ENCODE results near the gene BICRA.
A peak's percentile ranks its signal among the peaks of the same experiment; 100 is the strongest.

Gene BICRA

GRCh38 chr19:47720669-47721422 is 111.9 kb downstream of the BICRA start:
- DNase-seq (ENCODE audit: low read depth in 1 of 2, low spot score in 1 of 2), result no peak
- TF ChIP-seq REST (IDR thresholded peaks at IDR 0.05; ENCODE audit: insufficient replicate concordance, low read depth), result no peak
- TF ChIP-seq POLR2AphosphoS5 (IDR thresholded peaks at IDR 0.05; ENCODE audit: low read depth), result no peak
- TF ChIP-seq SPI1 (IDR thresholded peaks at IDR 0.05; ENCODE audit: borderline replicate concordance, low read depth), result no peak
- TF ChIP-seq GABPA (IDR thresholded peaks at IDR 0.05; ENCODE audit: low read depth), result no peak
- no peak for TF ChIP-seq CTCF (IDR thresholded peaks at IDR 0.05; ENCODE audit: insufficient read depth, low read length)
- Histone ChIP-seq H3K4me3 (replicated peaks; ENCODE audit: insufficient read depth, low read length) (no peak overlapping the region), H3K27me3 (ENCODE audit: insufficient read depth, poor library complexity, severe bottlenecking) (no peaks in the 10 kb centered on the region), H3K27ac (replicated peaks) (no peak overlapping the region)

- Histone ChIP-seq H3K27ac (replicated peaks) (peak overlapping the region; percentile 28; the same call in 1 of the 2 replicates), H3K4me3 (replicated peaks; ENCODE audit: insufficient read depth, low read length) (peak overlapping the region; percentile 11)
- TF ChIP-seq POLR2AphosphoS5 (IDR thresholded peaks at IDR 0.05; ENCODE audit: low read depth), result no peak
- TF ChIP-seq SPI1 (IDR thresholded peaks at IDR 0.05; ENCODE audit: borderline replicate concordance, low read depth), result no peak
- no peak for TF ChIP-seq CTCF (IDR thresholded peaks at IDR 0.05; ENCODE audit: insufficient read depth, low read length)
- no peak for TF ChIP-seq GABPA (IDR thresholded peaks at IDR 0.05; ENCODE audit: low read depth)
- TF ChIP-seq REST (IDR thresholded peaks at IDR 0.05; ENCODE audit: insufficient replicate concordance, low read depth), result no peak
Measured at GRCh38 chr19:47723581-47723940, 114.6 kb downstream of the BICRA start.

GRCh38 chr19:47725759-47726401 is 116.9 kb downstream of the BICRA start:
- no peak overlapping the region for H3K4me3 ChIP-seq (replicated peaks; ENCODE audit: insufficient read depth, low read length)
- TF ChIP-seq CTCF (IDR thresholded peaks at IDR 0.05; ENCODE audit: insufficient read depth, low read length) (no peak), SPI1 (IDR thresholded peaks at IDR 0.05; ENCODE audit: borderline replicate concordance, low read depth) (no peak), REST (IDR thresholded peaks at IDR 0.05; ENCODE audit: insufficient replicate concordance, low read depth) (no peak), POLR2AphosphoS5 (IDR thresholded peaks at IDR 0.05; ENCODE audit: low read depth) (no peak), GABPA (IDR thresholded peaks at IDR 0.05; ENCODE audit: low read depth) (no peak)
- DNase-seq (ENCODE audit: low read depth in 1 of 2, low spot score in 1 of 2), result peak; percentile 70 to 85
- H3K27ac ChIP-seq (replicated peaks), result peak overlapping the region; percentile 35
- H3K27me3 ChIP-seq (ENCODE audit: insufficient read depth, poor library complexity, severe bottlenecking), result peaks cover 5% of the 10 kb centered on the region

More at GRCh38 chr19:47723581-47723940, 114.6 kb downstream of the BICRA start:
- peak; percentile 81 to 92 for DNase-seq (ENCODE audit: low read depth in 1 of 2, low spot score in 1 of 2)
- H3K27me3 ChIP-seq (ENCODE audit: insufficient read depth, poor library complexity, severe bottlenecking), result no peaks in the 10 kb centered on the region

Measured in HL-60 (cell line).